Body of pancreas (tissue), 4 donors: ENCODE results near the gene ABCB4.
"Not testable (repeated sequence)": the region's sequence is repeated elsewhere in the genome, so short reads cannot be mapped to it uniquely, and the experiment has no call there.

Source experiments
- CTCF ChIP-seq, 7 experiments: fragments of 450-650 bp in 4 of 7; fragments of 200-600 bp in 3 of 7; sonication (generic) in 3 of 7; IDR thresholded peaks; one replicate each; pipeline ENCODE4 v1.5.1; 2016 to 2019; ENCODE audit warnings: antibody characterized with exemption in 7 of 7
- POLR2A ChIP-seq, 3 donors: fragments of 450-650 bp; IDR thresholded peaks; one replicate each; pipeline ENCODE4 v1.6.1; 2016; ENCODE audit warnings: antibody characterized with exemption in 3 of 3, mild to moderate bottlenecking in 2 of 3

GRCh38 chr7:87464830-87465533 lies 10.5 kb downstream of the ABCB4 start:
- TF ChIP-seq CTCF, POLR2A (IDR thresholded peaks at IDR 0.05): not testable (repeated sequence)
